SK-N-SH treated with all-trans-retinoic acid at 6 μM for 48 hours (cell line): ENCODE results near the gene DDX39A.

Experiments used
- ATAC-seq: fragments of 200-7000 bp; cut with Tn5 transposase; 3 replicates; pipeline ENCODE4 v1.9.1; 2020; ENCODE audit warnings: mild to moderate bottlenecking, moderate library complexity
- ARNTL ChIP-seq: fragments of 450-650 bp; formaldehyde crosslinking; IDR thresholded peaks from 2 replicates; pipeline ENCODE4 v1.5.0; 2020; ENCODE audit warnings: low read depth, mild to moderate bottlenecking, moderate library complexity, borderline replicate concordance
- BACH2 ChIP-seq: fragments of 250-450 bp; sonication (Bioruptor Pico); IDR thresholded peaks from 2 replicates; pipeline ENCODE4 v1.9.0; 2021; ENCODE audit warnings: mild to moderate bottlenecking, borderline replicate concordance
- CSDC2 ChIP-seq: fragments of 250-450 bp; sonication (Bioruptor Pico); IDR thresholded peaks from 2 replicates; pipeline ENCODE4 v1.5.0; 2020; ENCODE audit warnings: mild to moderate bottlenecking, moderate library complexity
- CSRNP3 ChIP-seq: fragments of 250-450 bp; sonication (Bioruptor Pico); IDR thresholded peaks from 2 replicates; pipeline ENCODE4 v1.5.1; 2021; ENCODE audit warnings: mild to moderate bottlenecking, moderate library complexity
- GLIS3 ChIP-seq: fragments of 250-450 bp; sonication (Bioruptor Pico); IDR thresholded peaks from 2 replicates; pipeline ENCODE4 v1.5.0; 2020; ENCODE audit warnings: mild to moderate bottlenecking, moderate library complexity
- ISL1 ChIP-seq: fragments of 250-450 bp; sonication (Bioruptor Pico); IDR thresholded peaks from 2 replicates; pipeline ENCODE4 v2.1.2; 2022; ENCODE audit warnings: mild to moderate bottlenecking, moderate library complexity
- OSR1 ChIP-seq: fragments of 250-450 bp; sonication (Bioruptor Pico); IDR thresholded peaks from 2 replicates; pipeline ENCODE4 v1.8.0; 2022; ENCODE audit warnings: moderate library complexity, mild to moderate bottlenecking, inconsistent platforms
- POU6F1 ChIP-seq: fragments of 250-450 bp; sonication (Bioruptor Pico); IDR thresholded peaks from 2 replicates; pipeline ENCODE4 v1.8.0; 2021; ENCODE audit warnings: low read depth, mild to moderate bottlenecking, moderate library complexity, borderline replicate concordance
- PPARA ChIP-seq: fragments of 250-450 bp; sonication (Bioruptor Pico); IDR thresholded peaks from 2 replicates; pipeline ENCODE4 v1.5.0; 2020; ENCODE audit warnings: mild to moderate bottlenecking, borderline replicate concordance
- RARB ChIP-seq: fragments of 250-450 bp; sonication (Bioruptor Pico); IDR thresholded peaks from 2 replicates; pipeline ENCODE4 v1.8.0; 2021; ENCODE audit warnings: mild to moderate bottlenecking, moderate library complexity
- TCF4 ChIP-seq: fragments of 250-450 bp; sonication (Bioruptor Pico); IDR thresholded peaks from 2 replicates; pipeline ENCODE4 v1.8.0; 2021; ENCODE audit warnings: mild to moderate bottlenecking, moderate library complexity, borderline replicate concordance
- TOX ChIP-seq: fragments of 250-450 bp; sonication (Bioruptor Pico); IDR thresholded peaks from 2 replicates; pipeline ENCODE4 v1.8.0; 2021; ENCODE audit warnings: mild to moderate bottlenecking, moderate library complexity, borderline replicate concordance
- ZC3H10 ChIP-seq: fragments of 250-450 bp; sonication (Bioruptor Pico); IDR thresholded peaks from 2 replicates; pipeline ENCODE4 v1.5.1; 2021; ENCODE audit warnings: mild to moderate bottlenecking, moderate library complexity
- ZFP3 ChIP-seq: fragments of 250-450 bp; sonication (Bioruptor Pico); IDR thresholded peaks from 2 replicates; pipeline ENCODE4 v1.5.0; 2020; ENCODE audit warnings: mild to moderate bottlenecking, moderate library complexity
- ZFP30 ChIP-seq: fragments of 450-650 bp; formaldehyde crosslinking; IDR thresholded peaks from 2 replicates; pipeline ENCODE4 v1.5.0; 2022; ENCODE audit warnings: mild to moderate bottlenecking, moderate library complexity
- ZNF565 ChIP-seq: fragments of 450-650 bp; formaldehyde crosslinking; conservative IDR thresholded peaks from 2 replicates; pipeline ENCODE4 v1.5.0; 2020; ENCODE audit warnings: low read depth, mild to moderate bottlenecking, moderate library complexity
- ZNF8 ChIP-seq: fragments of 450-650 bp; formaldehyde crosslinking; IDR thresholded peaks from 2 replicates; pipeline ENCODE4 v1.5.0; 2020; ENCODE audit warnings: mild to moderate bottlenecking, moderate library complexity
- TF ChIP-seq, protein P1 (sequence below): fragments of 250-450 bp; sonication (Bioruptor Pico); IDR thresholded peaks from 2 replicates; pipeline ENCODE4 v1.8.0; 2020; ENCODE audit warnings: mild to moderate bottlenecking, moderate library complexity, borderline replicate concordance
- TF ChIP-seq, protein P2 (sequence below): fragments of 250-450 bp; sonication (Bioruptor Pico); IDR thresholded peaks from 2 replicates; pipeline ENCODE4 v1.5.0; 2020; ENCODE audit warnings: mild to moderate bottlenecking, moderate library complexity

The DDX39A gene

DNA sequence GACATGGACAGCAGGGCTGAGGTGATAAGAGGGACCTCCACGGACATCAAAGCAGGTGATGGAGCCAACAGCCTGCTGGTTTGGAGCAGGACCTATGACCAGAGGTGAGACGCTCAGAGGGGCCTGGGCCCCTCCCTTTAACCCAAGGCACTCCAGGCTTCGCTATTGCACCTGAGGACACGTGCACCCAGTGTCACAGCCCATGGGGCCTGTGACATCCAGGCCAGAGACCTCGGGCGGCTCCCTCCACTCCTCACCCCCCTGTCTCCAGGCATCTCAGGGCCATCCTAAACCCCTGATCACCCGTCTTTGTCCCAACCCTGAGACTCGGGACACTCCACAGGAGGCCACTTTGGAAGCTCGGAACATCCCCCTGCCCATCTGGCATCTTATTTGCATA, 25.0 kb downstream of the DDX39A start (continued):
- TF ChIP-seq, protein P1, sequence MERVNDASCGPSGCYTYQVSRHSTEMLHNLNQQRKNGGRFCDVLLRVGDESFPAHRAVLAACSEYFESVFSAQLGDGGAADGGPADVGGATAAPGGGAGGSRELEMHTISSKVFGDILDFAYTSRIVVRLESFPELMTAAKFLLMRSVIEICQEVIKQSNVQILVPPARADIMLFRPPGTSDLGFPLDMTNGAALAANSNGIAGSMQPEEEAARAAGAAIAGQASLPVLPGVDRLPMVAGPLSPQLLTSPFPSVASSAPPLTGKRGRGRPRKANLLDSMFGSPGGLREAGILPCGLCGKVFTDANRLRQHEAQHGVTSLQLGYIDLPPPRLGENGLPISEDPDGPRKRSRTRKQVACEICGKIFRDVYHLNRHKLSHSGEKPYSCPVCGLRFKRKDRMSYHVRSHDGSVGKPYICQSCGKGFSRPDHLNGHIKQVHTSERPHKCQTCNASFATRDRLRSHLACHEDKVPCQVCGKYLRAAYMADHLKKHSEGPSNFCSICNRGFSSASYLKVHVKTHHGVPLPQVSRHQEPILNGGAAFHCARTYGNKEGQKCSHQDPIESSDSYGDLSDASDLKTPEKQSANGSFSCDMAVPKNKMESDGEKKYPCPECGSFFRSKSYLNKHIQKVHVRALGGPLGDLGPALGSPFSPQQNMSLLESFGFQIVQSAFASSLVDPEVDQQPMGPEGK (CRISPR knock-in tag), result no peak
- TF ChIP-seq CSDC2 (CRISPR knock-in tag), result no peak
- no peak for TF ChIP-seq ZFP30 (CRISPR knock-in tag)
- no peak for TF ChIP-seq ZFP3 (CRISPR knock-in tag)

DNA sequence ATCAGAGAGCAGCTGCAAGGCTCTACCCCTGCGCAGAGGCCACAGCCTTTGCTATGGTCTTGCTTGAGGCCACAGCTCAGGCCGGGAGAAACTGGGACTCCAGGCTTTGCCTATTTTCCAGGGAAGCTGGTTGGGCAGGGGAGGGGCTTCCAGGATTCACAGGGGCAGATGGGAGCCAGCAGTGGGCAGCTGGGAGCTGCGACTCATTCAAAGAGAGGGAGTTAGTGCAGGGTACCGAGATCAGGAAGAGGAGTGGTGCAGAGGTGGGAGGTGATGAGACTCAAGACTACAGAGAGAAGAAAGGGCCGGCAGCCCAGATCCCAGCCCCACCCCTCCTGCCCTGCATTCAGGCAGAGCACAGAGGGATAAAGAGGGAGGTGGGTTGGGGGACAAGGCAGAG, 25.8 kb downstream of the DDX39A start:
- ATAC-seq, result no peak
- no peak for TF ChIP-seq RARB (CRISPR knock-in tag)
- no peak for TF ChIP-seq ISL1 (CRISPR knock-in tag)

- TF ChIP-seq ZFP30 (CRISPR knock-in tag), result no peak
- no peak for TF ChIP-seq CSRNP3 (CRISPR knock-in tag)
- TF ChIP-seq PPARA (CRISPR knock-in tag), result no peak
- TF ChIP-seq ZNF565 (CRISPR knock-in tag), result no peak
- no peak for TF ChIP-seq ZC3H10 (CRISPR knock-in tag)
- TF ChIP-seq, protein P2, sequence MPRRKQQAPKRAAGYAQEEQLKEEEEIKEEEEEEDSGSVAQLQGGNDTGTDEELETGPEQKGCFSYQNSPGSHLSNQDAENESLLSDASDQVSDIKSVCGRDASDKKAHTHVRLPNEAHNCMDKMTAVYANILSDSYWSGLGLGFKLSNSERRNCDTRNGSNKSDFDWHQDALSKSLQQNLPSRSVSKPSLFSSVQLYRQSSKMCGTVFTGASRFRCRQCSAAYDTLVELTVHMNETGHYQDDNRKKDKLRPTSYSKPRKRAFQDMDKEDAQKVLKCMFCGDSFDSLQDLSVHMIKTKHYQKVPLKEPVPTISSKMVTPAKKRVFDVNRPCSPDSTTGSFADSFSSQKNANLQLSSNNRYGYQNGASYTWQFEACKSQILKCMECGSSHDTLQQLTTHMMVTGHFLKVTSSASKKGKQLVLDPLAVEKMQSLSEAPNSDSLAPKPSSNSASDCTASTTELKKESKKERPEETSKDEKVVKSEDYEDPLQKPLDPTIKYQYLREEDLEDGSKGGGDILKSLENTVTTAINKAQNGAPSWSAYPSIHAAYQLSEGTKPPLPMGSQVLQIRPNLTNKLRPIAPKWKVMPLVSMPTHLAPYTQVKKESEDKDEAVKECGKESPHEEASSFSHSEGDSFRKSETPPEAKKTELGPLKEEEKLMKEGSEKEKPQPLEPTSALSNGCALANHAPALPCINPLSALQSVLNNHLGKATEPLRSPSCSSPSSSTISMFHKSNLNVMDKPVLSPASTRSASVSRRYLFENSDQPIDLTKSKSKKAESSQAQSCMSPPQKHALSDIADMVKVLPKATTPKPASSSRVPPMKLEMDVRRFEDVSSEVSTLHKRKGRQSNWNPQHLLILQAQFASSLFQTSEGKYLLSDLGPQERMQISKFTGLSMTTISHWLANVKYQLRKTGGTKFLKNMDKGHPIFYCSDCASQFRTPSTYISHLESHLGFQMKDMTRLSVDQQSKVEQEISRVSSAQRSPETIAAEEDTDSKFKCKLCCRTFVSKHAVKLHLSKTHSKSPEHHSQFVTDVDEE (CRISPR knock-in tag), result no peak
- TF ChIP-seq, protein P1 (CRISPR knock-in tag), result no peak
- TF ChIP-seq ZFP3 (CRISPR knock-in tag), result no peak
- TF ChIP-seq ARNTL (CRISPR knock-in tag), result no peak
- TF ChIP-seq RARB (CRISPR knock-in tag), result no peak
- TF ChIP-seq GLIS3 (CRISPR knock-in tag), result no peak
- no peak for TF ChIP-seq ZNF8 (CRISPR knock-in tag)
- no peak for TF ChIP-seq TCF4 (CRISPR knock-in tag)
- TF ChIP-seq TOX (CRISPR knock-in tag), result no peak
- no peak for TF ChIP-seq OSR1 (CRISPR knock-in tag)
- no peak for TF ChIP-seq POU6F1 (CRISPR knock-in tag)
- no peak for TF ChIP-seq BACH2 (CRISPR knock-in tag)
- no peak for TF ChIP-seq CSDC2 (CRISPR knock-in tag)
- ATAC-seq, result no peak
Observed at GRCh38 chr19:14391156-14391821, 27.9 kb downstream of the DDX39A start.
